ENCODE data around the gene LAMTOR3. TPM values are rescaled to one million over a fixed set of nuclear protein-coding genes. Genes with fewer than 3 reads are reported as not detected.

The LAMTOR3 gene
- total and polyA plus RNA-seq, 10 of the 15 experiments (the other 5 are each of a cell fraction or from before 2014, with no cell fraction given): 30.1 to 120 (median 65.5) TPM

- TF ChIP-seq ZNF592 (IDR thresholded peaks at IDR 0.05) (no peak), STAT1 (conservative IDR thresholded peaks at IDR 0.05) (no peak), REST (IDR thresholded peaks at IDR 0.05; ENCODE audit: low read depth, low read length) (no peak), EGR1 (IDR thresholded peaks at IDR 0.05; ENCODE audit: borderline replicate concordance in 1 of 2, low read depth in 2 of 2, low read length in 2 of 2) (no peak), CUX1 (IDR thresholded peaks at IDR 0.05; ENCODE audit: insufficient replicate concordance, low read depth, low read length) (no peak), EZH2 (IDR thresholded peaks at IDR 0.05; ENCODE audit: borderline replicate concordance, control insufficient read depth, low read depth, low read length) (no peak), SMC3 (IDR thresholded peaks at IDR 0.05; ENCODE audit: borderline replicate concordance, low read length) (no peak), FOXM1 (IDR thresholded peaks at IDR 0.05; ENCODE audit: low read depth, low read length) (no peak; the same call in 1 of the 2 replicates), HSF1 (IDR thresholded peaks at IDR 0.05; ENCODE audit: low read depth, low read length) (no peak), KLF5 (IDR thresholded peaks at IDR 0.05; ENCODE audit: partially characterized antibody) (no peak), ATF2 (IDR thresholded peaks at IDR 0.05; ENCODE audit: low read length) (peak; percentile 29)
Observed at GRCh38 chr4:99852199-99852749, 42.0 kb downstream of the LAMTOR3 start (continued).

Measured in GM12878 (cell line).